K562 (cell line): Measurements from ENCODE around the gene SCUBE1. TPM values are rescaled to one million over a fixed set of nuclear protein-coding genes. Genes with fewer than 3 reads are reported as not detected.

ENCODE experiments used
- ATAC-seq: fragments of 200-7000 bp; cut with Tn5 transposase; 3 replicates; pipeline ENCODE4 v1.9.1; 2020; ENCODE audit warnings: moderate library complexity
- BruUV-seq: library from RNA; stranded (reverse); fragments of 400-500 nt; replicated peaks from 2 replicates; lab custom pipeline; 2021; lab: Mats Ljungman, UMichigan
- CTCF ChIA-PET: fragments of 300-600 bp; formaldehyde crosslinking; extraction: SDS; loops from one replicate; lab custom pipeline; 2021; ENCODE audit warnings: low intra/inter-chr PET ratio; lab: Yijun Ruan, JAX
- POLR2A ChIA-PET: fragments of 300-600, 350-650 bp; sonication (Branson Sonifier 250); formaldehyde crosslinking; extraction: SDS; loops from one replicate; lab custom pipeline; 2021; ENCODE audit warnings: antibody characterized with exemption, inconsistent platforms; lab: Yijun Ruan, JAX
- DNase-seq, 4 experiments: peaks; one replicate each; pipeline versions ENCODE4 v3.0.0 to v3.0.0-alpha.2; 2011 to 2018; ENCODE audit warnings: low spot score in 3 of 4, mixed read lengths in 3 of 4; ENCODE audit errors: extremely low read depth in 1 of 4
- FAIRE-seq: peaks from 2 replicates; lab custom pipeline; 2011; peaks lifted over from hg19 to GRCh38; lab: Jason Lieb, UNC
- H2AFZ ChIP-seq: 2 replicates; pipeline ENCODE4 v1.6.0; 2011; ENCODE audit warnings: low read depth, low read length, control low read depth, inconsistent platforms
- H3K27ac ChIP-seq: fragments of 200-600 bp; 3 replicates; pipeline ENCODE4 v1.8.0; 2011; ENCODE audit warnings: low read depth, mild to moderate bottlenecking, control low read depth, inconsistent platforms, low read length, moderate library complexity, mixed read lengths; ENCODE audit errors: extremely low read depth
- H3K27me3 ChIP-seq, 2 experiments: fragments of 300-600 bp in 1 of 2; 2 replicates in 1 of 2; 3 replicates in 1 of 2; pipeline versions ENCODE4 v1.6.0 to v1.8.0; 2011; ENCODE audit warnings: inconsistent platforms in 2 of 2, low read length in 2 of 2, mild to moderate bottlenecking in 1 of 2, mixed read lengths in 1 of 2, moderate library complexity in 1 of 2; ENCODE audit not compliant: control insufficient read depth in 2 of 2, insufficient read depth in 2 of 2
- H3K36me3 ChIP-seq: fragments of 300-600 bp; 3 replicates; pipeline ENCODE4 v1.8.0; 2011; ENCODE audit warnings: mild to moderate bottlenecking, low read length, inconsistent platforms; ENCODE audit not compliant: control insufficient read depth, insufficient read depth
- H3K4me1 ChIP-seq, 2 experiments: fragments of 200-600 bp in 1 of 2; replicated peaks in 1 of 2; 2 replicates in 1 of 2; 3 replicates in 1 of 2; pipeline versions ENCODE4 v1.5.1 to v1.8.0; 2011; ENCODE audit warnings: inconsistent platforms in 2 of 2, low read length in 2 of 2, mild to moderate bottlenecking in 1 of 2, mixed read lengths in 1 of 2, moderate library complexity in 1 of 2; ENCODE audit not compliant: control insufficient read depth in 2 of 2, insufficient read depth in 2 of 2
- H3K4me2 ChIP-seq: 2 replicates; pipeline ENCODE4 v1.6.1; 2011; ENCODE audit warnings: low read length, control low read depth, inconsistent platforms, mixed read lengths; ENCODE audit not compliant: insufficient read depth
- H3K4me3 ChIP-seq: fragments of 200-600 bp; sonication (generic), shearing (Covaris generic); 2 replicates; pipeline ENCODE4 v1.5.1; 2016; ENCODE audit warnings: control low read depth, inconsistent platforms
- H3K79me2 ChIP-seq: fragments of 200-600 bp; 3 replicates; pipeline ENCODE4 v1.8.0; 2011; ENCODE audit warnings: low read length, inconsistent platforms; ENCODE audit not compliant: control insufficient read depth, insufficient read depth
- H3K9ac ChIP-seq, 2 experiments: 2 replicates each; pipeline versions ENCODE4 v1.6.0 to v1.6.1; 2011; ENCODE audit warnings: low read depth in 2 of 2, low read length in 2 of 2, control low read depth in 1 of 2, inconsistent platforms in 1 of 2, mild to moderate bottlenecking in 1 of 2, mixed read lengths in 1 of 2; ENCODE audit not compliant: insufficient read depth in 1 of 2
- H3K9me1 ChIP-seq: one replicate; pipeline ENCODE4 v1.6.0; 2011; ENCODE audit warnings: inconsistent platforms, mild to moderate bottlenecking, low read length, moderate library complexity; ENCODE audit not compliant: control insufficient read depth, insufficient read depth
- H3K9me3 ChIP-seq: replicated peaks from 2 replicates; pipeline ENCODE4 v1.5.1; 2011; ENCODE audit warnings: low read depth, low read length, inconsistent platforms; ENCODE audit not compliant: control insufficient read depth, insufficient read depth
- H4K20me1 ChIP-seq: replicated peaks from 2 replicates; pipeline ENCODE4 v1.6.1; 2011; ENCODE audit warnings: low read length, inconsistent platforms, mixed read lengths; ENCODE audit not compliant: control insufficient read depth, insufficient read depth
- CBFA2T2 ChIP-seq: fragments of 450-650 bp; conservative IDR thresholded peaks from 2 replicates; pipeline ENCODE4 v1.6.1; 2017; ENCODE audit warnings: mild to moderate bottlenecking
- DDX20 ChIP-seq: fragments of 450-650 bp; IDR thresholded peaks from 2 replicates; pipeline ENCODE4 v1.6.1; 2016; ENCODE audit warnings: missing genetic modification characterization, low read depth, mild to moderate bottlenecking, missing compliant biosample characterization, moderate library complexity
- EHMT2 ChIP-seq: fragments of 450-650 bp; IDR thresholded peaks from 2 replicates; pipeline ENCODE4 v1.6.1; 2018; ENCODE audit warnings: antibody characterized with exemption
- FOXP4 ChIP-seq: sonication (generic); formaldehyde crosslinking; IDR thresholded peaks from 2 replicates; pipeline ENCODE4 v1.8.0; 2022; ENCODE audit warnings: mild to moderate bottlenecking, missing genetic modification reagents, borderline replicate concordance
- GATAD2A ChIP-seq: fragments of 450-650 bp; IDR thresholded peaks from 2 replicates; pipeline ENCODE4 v1.6.1; 2017
- HSF4 ChIP-seq: fragments of 250-450 bp; sonication (Bioruptor Pico); IDR thresholded peaks from 2 replicates; pipeline ENCODE4 v2.1.2; 2022; ENCODE audit warnings: mild to moderate bottlenecking, moderate library complexity, borderline replicate concordance
- KAT7 ChIP-seq: sonication (generic); formaldehyde crosslinking; IDR thresholded peaks from 2 replicates; pipeline ENCODE4 v1.8.0; 2022; ENCODE audit warnings: missing genetic modification reagents, mild to moderate bottlenecking, borderline replicate concordance
- KDM1A ChIP-seq, 2 experiments: fragments of 450-650 bp; IDR thresholded peaks; 2 replicates each; pipeline ENCODE4 v1.6.1; 2016; ENCODE audit warnings: mild to moderate bottlenecking in 2 of 2
- NELFE ChIP-seq: IDR thresholded peaks from 2 replicates; pipeline ENCODE4 v1.6.1; 2011; ENCODE audit warnings: mild to moderate bottlenecking; ENCODE audit not compliant: insufficient read depth, insufficient read length
- POLR2B ChIP-seq: fragments of 450-650 bp; IDR thresholded peaks from 2 replicates; pipeline ENCODE4 v1.6.1; 2018; ENCODE audit warnings: low read depth; ENCODE audit not compliant: partially characterized antibody
- POLR2H ChIP-seq: IDR thresholded peaks from 2 replicates; pipeline ENCODE4 v1.6.1; 2016; ENCODE audit warnings: missing genetic modification characterization, low read depth, mild to moderate bottlenecking, control low read depth, missing compliant biosample characterization, moderate library complexity
- POU5F1 ChIP-seq: fragments of 150-350 bp; IDR thresholded peaks from 2 replicates; pipeline ENCODE4 v1.6.1; 2014; ENCODE audit warnings: borderline replicate concordance, low read length, low read depth, mild to moderate bottlenecking; ENCODE audit not compliant: partially characterized antibody
- RHOXF2B ChIP-seq: fragments of 250-450 bp; sonication (Bioruptor Pico); conservative IDR thresholded peaks from 2 replicates; pipeline ENCODE4 v1.5.1; 2021
- SP2 ChIP-seq: IDR thresholded peaks from 2 replicates; pipeline ENCODE4 v1.6.1; 2011; ENCODE audit warnings: mild to moderate bottlenecking, low read depth, low read length, moderate library complexity; ENCODE audit not compliant: poor library complexity, severe bottlenecking; ENCODE audit errors: extremely low read depth
- SPI1 ChIP-seq: IDR thresholded peaks from 2 replicates; pipeline ENCODE4 v1.6.1; 2011; ENCODE audit warnings: low read depth, low read length, control low read depth, borderline replicate concordance
- STAT5B ChIP-seq: fragments of 250-450 bp; sonication (Bioruptor Pico); IDR thresholded peaks from 2 replicates; pipeline ENCODE4 v1.8.0; 2021; ENCODE audit warnings: mild to moderate bottlenecking, inconsistent platforms
- TAF7 ChIP-seq: fragments of 450-650 bp; IDR thresholded peaks from 2 replicates; pipeline ENCODE4 v1.6.1; 2016; ENCODE audit warnings: missing genetic modification characterization, missing compliant biosample characterization
- ZNF253 ChIP-seq: fragments of 250-450 bp; sonication (Bioruptor Pico); conservative IDR thresholded peaks from 2 replicates; pipeline ENCODE4 v1.6.1; 2021; ENCODE audit warnings: mild to moderate bottlenecking
- WGBS: fragments of 100-300 bp; shearing (Covaris generic); methylation state at CpG from one replicate; pipeline ENCODE4 v1.1.6; 2016; ENCODE audit warnings: low coverage, mixed read lengths; ENCODE audit not compliant: insufficient coverage; ENCODE audit errors: missing lambda C conversion rate; 5-methylcytosine and 5-hydroxymethylcytosine counted together
- in situ Hi-C: fragments of 300-500 bp; cut with MboI; formaldehyde crosslinking; loops from 4 replicates; pipeline ENCODE4 v1.15.0; 2018; ENCODE audit warnings: inconsistent platforms, mixed read lengths
- intact Hi-C: fragments of 100-400 bp; cut with micrococcal nuclease; formaldehyde crosslinking; loops from 2 replicates; pipeline ENCODE4 v1.14.2; 2022
- polyA plus RNA-seq, 8 experiments: library from polyadenylated mRNA; depleted of rRNA in 4 of 8; stranded (reverse) in 5 of 8; unstranded in 3 of 8; fragments of >200 nt; fragmentation: Nextera tagmentation in 2 of 8; fragmentation: Illumina TruSeq in 1 of 8; extraction: Ambion mirVana in 2 of 8; extraction: Trizol in 1 of 8; gene quantifications; 2 replicates each; pipeline versions ENCODE4 v1.2.1 to v1.2.3, GENCODE V29; 2011 to 2014; ENCODE audit warnings: inconsistent platforms in 1 of 8, missing spikeins in 1 of 8
- total RNA-seq, 7 experiments: library from RNA; depleted of rRNA in 6 of 7; stranded (reverse); fragments of >200 nt in 6 of 7; fragmentation: Illumina TruSeq in 2 of 7; extraction: Trizol in 2 of 7; gene quantifications; 2 replicates each; pipeline versions ENCODE4 v1.2.1 to v1.2.3, GENCODE V29; 2011 to 2021; ENCODE audit warnings: low replicate concordance in 1 of 7

SCUBE1 gene
- total and polyA plus RNA-seq, 9 of the 15 experiments (the other 6 are each of a cell fraction or from before 2014, with no cell fraction given): 0.03 to 0.47 (median 0.29) TPM; not detected in 6

DNA sequence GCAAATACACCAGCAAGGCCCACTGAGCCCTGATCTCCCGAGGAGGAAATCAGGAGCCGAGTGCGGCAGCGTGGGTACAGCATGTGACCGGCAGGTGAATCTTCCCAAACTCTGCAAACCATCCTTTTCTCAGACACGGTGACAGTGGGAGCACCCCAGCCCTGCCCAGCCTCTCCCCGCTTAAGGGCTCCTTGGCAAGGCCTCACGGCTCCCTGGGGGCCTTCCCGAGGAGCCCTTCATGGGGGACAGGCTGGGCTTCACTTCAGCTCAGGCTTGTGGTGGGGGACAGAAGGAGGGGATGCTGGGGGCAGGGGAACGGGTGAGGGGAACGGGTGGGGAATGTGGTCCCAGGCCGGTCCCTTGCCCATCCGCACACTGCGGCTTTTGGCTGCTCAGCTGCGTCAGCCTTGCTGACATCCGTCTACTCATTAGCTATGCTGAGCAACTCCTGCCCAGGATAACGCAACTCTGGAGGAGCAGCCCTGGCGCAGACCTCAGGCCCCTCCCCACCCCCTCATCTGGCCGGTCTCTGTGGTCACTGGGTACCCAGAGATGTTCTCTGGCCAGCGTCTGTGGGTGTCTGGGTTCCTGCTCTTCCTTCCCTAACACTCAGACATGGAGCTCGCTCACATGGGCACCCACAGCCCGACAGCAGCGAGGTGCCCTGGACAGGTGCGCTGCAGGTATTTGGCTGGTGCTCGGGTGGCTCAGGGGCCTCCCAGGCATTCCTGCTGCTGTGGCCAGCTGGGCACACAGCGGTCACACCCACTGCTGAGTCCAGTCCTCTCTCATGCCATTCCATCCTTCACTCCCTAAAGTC lies 134.3 kb downstream of the SCUBE1 start:
- in situ Hi-C loops: no loop called here
- DNase-seq: no peak
- Histone ChIP-seq H2AFZ (no peak overlapping the region), H3K27me3 (peaks cover 0 to 20% of the 10 kb centered on the region in 2 experiments; a peak in 3 of 5 replicates), H3K4me1 (peaks cover 2 to 36% of the 10 kb centered on the region in 2 experiments; a peak in 3 of 5 replicates), H3K4me2 (no peak overlapping the region), H3K9me1 (no peaks in the 10 kb centered on the region), H3K79me2 (no peaks in the 10 kb centered on the region)
- no peak for ATAC-seq
- CTCF ChIA-PET: no interaction called here
- POLR2A ChIA-PET: interaction anchor here (0.6 kb wide), 2 partner anchors 12 to 1766 kb away, joined by 3 read pairs; no protein-coding TSS in a partner anchor
- BruUV-seq: no TSS peak
- WGBS: 14% methylated on average over 15 of the region's 26 CpGs
- no peak for TF ChIP-seq POLR2B
- no peak for TF ChIP-seq POLR2H (tag)
- TF ChIP-seq DDX20 (tag): no peak
- TF ChIP-seq EHMT2: no peak
- no peak for TF ChIP-seq NELFE
- TF ChIP-seq FOXP4 (CRISPR knock-in tag): no peak
- no peak for TF ChIP-seq CBFA2T2
- TF ChIP-seq GATAD2A: no peak
- no peak for TF ChIP-seq TAF7 (tag)
- no peak for TF ChIP-seq HSF4 (CRISPR knock-in tag)
- TF ChIP-seq ZNF253 (CRISPR knock-in tag): no peak
- TF ChIP-seq SP2: no peak
- TF ChIP-seq RHOXF2B (CRISPR knock-in tag): no peak
- no peak for TF ChIP-seq STAT5B (CRISPR knock-in tag)
- no peak for TF ChIP-seq KAT7 (CRISPR knock-in tag)
- no peak for TF ChIP-seq KDM1A (IDR thresholded peaks at IDR 0.05)
- TF ChIP-seq SPI1: no peak
- TF ChIP-seq POU5F1: no peak
- TF ChIP-seq, all 486 proteins: peak for 0
- Histone ChIP-seq H3K27ac (no peak overlapping the region), H3K36me3 (no peaks in the 10 kb centered on the region), H4K20me1 (no peaks in the 10 kb centered on the region), H3K9me3 (no peaks in the 10 kb centered on the region), H3K4me3 (no peak overlapping the region), H3K9ac (no peak overlapping the region; a peak in 1 of 4 replicates)
- no peak for FAIRE-seq
- intact Hi-C loops: no loop called here
